GM12878 (cell line): ENCODE results near the gene DLG2. TPM values are rescaled to one million over a fixed set of nuclear protein-coding genes. Genes with fewer than 3 reads are reported as not detected.

Source experiments
- ATAC-seq: fragments of 200-7000 bp; cut with Tn5 transposase; 3 replicates; pipeline ENCODE4 v1.9.1; 2020; ENCODE audit warnings: mild to moderate bottlenecking, moderate library complexity
- BruUV-seq: library from RNA; stranded (reverse); fragments of 400-500 nt; replicated peaks from 2 replicates; lab custom pipeline; 2021; lab: Mats Ljungman, UMichigan
- CTCF ChIA-PET: fragments of 300-600 bp; sonication (Branson Sonifier 250); formaldehyde crosslinking; extraction: SDS; loops from one replicate; lab custom pipeline; 2021; ENCODE audit warnings: inconsistent platforms; lab: Yijun Ruan, JAX
- POLR2A ChIA-PET: fragments of 350-600 bp; formaldehyde crosslinking; extraction: SDS; loops from one replicate; lab custom pipeline; 2021; ENCODE audit warnings: inconsistent platforms; lab: Charles Lee
- RAD21 ChIA-PET: fragments of 300-600 bp; sonication (Branson Sonifier 250); formaldehyde crosslinking; loops from one replicate; lab custom pipeline; 2023; ENCODE audit warnings: antibody characterized with exemption; ENCODE audit not compliant: unreplicated experiment; lab: Charles Lee
- SMC1A ChIA-PET: fragments of 300-600 bp; sonication (Branson Sonifier 250); formaldehyde crosslinking; loops from one replicate; lab custom pipeline; 2023; ENCODE audit not compliant: unreplicated experiment, uncharacterized antibody; lab: Charles Lee
- DNase-seq: peaks from one replicate; pipeline ENCODE4 v3.0.0-alpha.2; 2011; ENCODE audit warnings: low read depth, low spot score
- FAIRE-seq: peaks from 3 replicates; lab custom pipeline; 2011; peaks lifted over from hg19 to GRCh38; lab: Jason Lieb, UNC
- H2AFZ ChIP-seq: 2 replicates; pipeline ENCODE4 v1.6.0; 2011; ENCODE audit warnings: low read depth, low read length, control low read depth; ENCODE audit not compliant: control insufficient read depth
- H3K27ac ChIP-seq: 2 replicates; pipeline ENCODE4 v1.5.1; 2011; ENCODE audit warnings: control low read depth; ENCODE audit not compliant: control insufficient read depth, insufficient read depth
- H3K27me3 ChIP-seq, 2 experiments: replicated peaks in 1 of 2; 2 replicates each; pipeline versions ENCODE4 v1.6.0 to v1.6.1; 2011; ENCODE audit warnings: low read length in 1 of 2; ENCODE audit not compliant: control insufficient read depth in 2 of 2, insufficient read depth in 2 of 2
- H3K36me3 ChIP-seq, 2 experiments: 2 replicates each; pipeline ENCODE4 v1.5.1; 2011; ENCODE audit warnings: low read length in 1 of 2; ENCODE audit not compliant: control insufficient read depth in 2 of 2, insufficient read depth in 2 of 2
- H3K4me1 ChIP-seq: 2 replicates; pipeline ENCODE4 v1.6.1; 2011; ENCODE audit warnings: mild to moderate bottlenecking, low read length, moderate library complexity, mixed read lengths; ENCODE audit not compliant: control insufficient read depth, insufficient read depth
- H3K4me2 ChIP-seq: 2 replicates; pipeline ENCODE4 v1.6.0; 2011; ENCODE audit warnings: control low read depth; ENCODE audit not compliant: control insufficient read depth, insufficient read depth
- H3K4me3 ChIP-seq: fragments of 200-600 bp; sonication (generic); 2 replicates; pipeline ENCODE4 v1.5.1; 2016
- H3K79me2 ChIP-seq: 2 replicates; pipeline ENCODE4 v1.6.0; 2011; ENCODE audit warnings: low read length; ENCODE audit not compliant: control insufficient read depth, insufficient read depth
- H3K9ac ChIP-seq: 2 replicates; pipeline ENCODE4 v1.8.0; 2011; ENCODE audit warnings: low read length, control low read depth, mixed read lengths; ENCODE audit not compliant: control insufficient read depth, insufficient read depth
- H3K9me3 ChIP-seq: replicated peaks from 3 replicates; pipeline ENCODE4 v1.5.1; 2011; ENCODE audit warnings: mild to moderate bottlenecking, low read length; ENCODE audit not compliant: control insufficient read depth, insufficient read depth
- H4K20me1 ChIP-seq: 2 replicates; pipeline ENCODE4 v1.6.0; 2011; ENCODE audit not compliant: control insufficient read depth, insufficient read depth
- BMI1 ChIP-seq: fragments of 450-650 bp; IDR thresholded peaks from 2 replicates; pipeline ENCODE4 v1.6.1; 2016; ENCODE audit warnings: mild to moderate bottlenecking, moderate library complexity, borderline replicate concordance
- CBX3 ChIP-seq: fragments of 200-600 bp; sonication (generic); IDR thresholded peaks from 2 replicates; pipeline ENCODE4 v1.6.1; 2016; ENCODE audit warnings: low read depth, borderline replicate concordance
- CHD2 ChIP-seq: IDR thresholded peaks from 2 replicates; pipeline ENCODE4 v1.6.1; 2011; ENCODE audit warnings: low read depth, low read length, improper control_type of control experiment, borderline replicate concordance
- E2F8 ChIP-seq: fragments of 450-650 bp; IDR thresholded peaks from 2 replicates; pipeline ENCODE4 v1.6.1; 2018; ENCODE audit warnings: mild to moderate bottlenecking, low read depth, moderate library complexity; ENCODE audit not compliant: partially characterized antibody
- EGR1 ChIP-seq, 2 experiments: IDR thresholded peaks; 1 replicate in 1 of 2; 2 replicates in 1 of 2; pipeline ENCODE4 v1.6.1; 2011 to 2012; ENCODE audit warnings: low read depth in 2 of 2, low read length in 2 of 2, borderline replicate concordance in 1 of 2, mild to moderate bottlenecking in 1 of 2, moderate library complexity in 1 of 2
- NBN ChIP-seq: fragments of 450-650 bp; IDR thresholded peaks from 2 replicates; pipeline ENCODE4 v1.6.1; 2016
- RAD21 ChIP-seq: IDR thresholded peaks from 2 replicates; pipeline ENCODE4 v1.6.1; 2011; ENCODE audit warnings: mild to moderate bottlenecking, low read depth, low read length, moderate library complexity; ENCODE audit not compliant: insufficient read depth
- SKIL ChIP-seq: fragments of 450-650 bp; IDR thresholded peaks from 2 replicates; pipeline ENCODE4 v1.6.1; 2017; ENCODE audit warnings: mild to moderate bottlenecking, low read depth, inconsistent platforms; ENCODE audit not compliant: poor library complexity, severe bottlenecking
- SPI1 ChIP-seq: IDR thresholded peaks from 2 replicates; pipeline ENCODE4 v1.6.1; 2011; ENCODE audit warnings: low read depth, mild to moderate bottlenecking, low read length, moderate library complexity, borderline replicate concordance; ENCODE audit not compliant: insufficient read depth
- SREBF2 ChIP-seq: IDR thresholded peaks from 2 replicates; pipeline ENCODE4 v1.6.1; 2012; ENCODE audit warnings: mild to moderate bottlenecking, low read length
- ZBTB33 ChIP-seq: fragments of 450-650 bp; IDR thresholded peaks from 2 replicates; pipeline ENCODE4 v1.6.1; 2017; ENCODE audit warnings: mild to moderate bottlenecking
- ZSCAN29 ChIP-seq: fragments of 450-650 bp; IDR thresholded peaks from 2 replicates; pipeline ENCODE4 v1.6.1; 2017; ENCODE audit warnings: mild to moderate bottlenecking, moderate library complexity
- WGBS: methylation state at CpG from one replicate; pipeline ENCODE4 v1.1.6; 2016; ENCODE audit warnings: low lambda C conversion rate; ENCODE audit not compliant: insufficient replicate concordance, insufficient coverage; ENCODE audit errors: missing lambda C conversion rate; 5-methylcytosine and 5-hydroxymethylcytosine counted together
- in situ Hi-C: fragments of 300-500 bp; cut with MboI; formaldehyde crosslinking; loops from 9 replicates; pipeline ENCODE4 v1.14.3; 2018; ENCODE audit warnings: mixed read lengths
- intact Hi-C: fragments of 100-400 bp; cut with micrococcal nuclease; formaldehyde crosslinking; loops from one replicate; pipeline ENCODE4 v1.14.2; 2022; ENCODE audit not compliant: unreplicated experiment
- polyA plus RNA-seq, 11 experiments: library from polyadenylated mRNA; depleted of rRNA in 4 of 11; unstranded in 6 of 11; stranded (reverse) in 5 of 11; fragments of >200 nt; fragmentation: Nextera tagmentation in 4 of 11; fragmentation: Illumina TruSeq in 1 of 11; extraction: Ambion mirVana in 4 of 11; extraction: Trizol in 1 of 11; gene quantifications; 1 replicate in 1 of 11; 2 replicates in 10 of 11; pipeline versions ENCODE4 v1.2.1 to v1.2.3, GENCODE V29; 2011 to 2016; ENCODE audit warnings: inconsistent platforms in 2 of 11, missing spikeins in 2 of 11, low read depth in 1 of 11
- total RNA-seq, 4 experiments: library from RNA; depleted of rRNA in 3 of 4; stranded (reverse); fragments of >200 nt in 3 of 4; fragmentation: Illumina TruSeq in 1 of 4; extraction: Trizol in 1 of 4; gene quantifications; 2 replicates each; pipeline versions ENCODE4 v1.2.1 to v1.2.3, GENCODE V29; 2013 to 2021
- TF ChIP-seq, protein P1 (sequence below): IDR thresholded peaks from 2 replicates; pipeline ENCODE4 v1.6.1; 2011; ENCODE audit warnings: borderline replicate concordance, low read depth, mild to moderate bottlenecking, moderate library complexity, mixed read lengths, low read length; ENCODE audit not compliant: insufficient read depth; ENCODE audit errors: extremely low read length
- TF ChIP-seq, protein P2 (sequence below): IDR thresholded peaks from 2 replicates; pipeline ENCODE4 v1.6.1; 2011; ENCODE audit warnings: borderline replicate concordance, low read depth, mild to moderate bottlenecking, moderate library complexity, low read length; ENCODE audit not compliant: insufficient read depth, poor library complexity, severe bottlenecking

Gene DLG2
- total and polyA plus RNA-seq, 10 of the 15 experiments (the other 5 are each of a cell fraction or from before 2014, with no cell fraction given) = 0.09 to 0.98 (median 0.35) TPM

DNA sequence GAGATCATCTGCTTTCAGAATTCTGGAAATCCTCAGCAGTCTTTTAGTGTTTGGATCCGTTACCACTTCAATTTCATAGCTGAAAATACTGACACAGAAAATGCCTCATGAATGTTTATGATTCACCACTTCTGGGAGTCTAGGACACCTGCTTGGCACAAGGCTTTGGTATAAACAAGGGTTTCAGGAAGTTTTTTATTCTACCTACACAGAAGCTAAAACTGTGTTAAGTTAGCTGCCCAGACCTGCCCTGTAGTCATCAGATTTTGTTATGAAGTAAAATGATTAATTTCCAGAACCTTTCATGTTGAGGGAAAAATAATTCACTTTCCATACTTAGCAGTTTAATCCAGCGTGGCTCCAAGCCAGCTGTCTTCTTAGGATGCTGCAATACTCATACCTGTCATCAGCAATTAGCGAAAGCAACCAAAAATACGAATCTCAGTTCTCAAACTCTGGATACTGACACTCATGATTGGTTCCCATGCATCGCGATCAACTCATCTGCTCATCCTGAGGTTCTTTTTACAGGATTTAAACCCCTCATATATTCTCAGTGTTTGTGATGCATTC is 1882.4 kb downstream of the DLG2 start:
- RAD21 ChIA-PET = no interaction called here
- intact Hi-C loops (no loop called here), in situ Hi-C loops (no loop called here)
- Histone ChIP-seq H4K20me1 (no peaks in the 10 kb centered on the region), H3K27me3 (no peaks in the 10 kb centered on the region), H3K4me1 (no peaks in the 10 kb centered on the region), H3K9me3 (no peaks in the 10 kb centered on the region), H2AFZ (no peak overlapping the region), H3K4me2 (no peak overlapping the region), H3K4me3 (no peak overlapping the region), H3K79me2 (no peaks in the 10 kb centered on the region), H3K27ac (no peak overlapping the region), H3K9ac (no peak overlapping the region), H3K36me3 (no peaks in the 10 kb centered on the region)
- WGBS = 54% methylated on average over 6 of the region's 6 CpGs
- BruUV-seq = no TSS peak
- no peak for DNase-seq
- no peak for FAIRE-seq
- POLR2A ChIA-PET = no interaction called here
- no peak for ATAC-seq
- CTCF ChIA-PET = no interaction called here
- SMC1A ChIA-PET = no interaction called here
- TF ChIP-seq NBN = no peak
- TF ChIP-seq RAD21 = no peak
- no peak for TF ChIP-seq SKIL
- no peak for TF ChIP-seq E2F8
- TF ChIP-seq SPI1 = no peak
- TF ChIP-seq CHD2 = no peak
- TF ChIP-seq SREBF2 = no peak
- TF ChIP-seq EGR1 (IDR thresholded peaks at IDR 0.05; ENCODE audit: borderline replicate concordance in 1 of 2, low read depth in 2 of 2, low read length in 2 of 2) = no peak
- TF ChIP-seq ZBTB33 = no peak
- no peak for TF ChIP-seq ZSCAN29
- no peak for TF ChIP-seq BMI1
- TF ChIP-seq, protein P1, sequence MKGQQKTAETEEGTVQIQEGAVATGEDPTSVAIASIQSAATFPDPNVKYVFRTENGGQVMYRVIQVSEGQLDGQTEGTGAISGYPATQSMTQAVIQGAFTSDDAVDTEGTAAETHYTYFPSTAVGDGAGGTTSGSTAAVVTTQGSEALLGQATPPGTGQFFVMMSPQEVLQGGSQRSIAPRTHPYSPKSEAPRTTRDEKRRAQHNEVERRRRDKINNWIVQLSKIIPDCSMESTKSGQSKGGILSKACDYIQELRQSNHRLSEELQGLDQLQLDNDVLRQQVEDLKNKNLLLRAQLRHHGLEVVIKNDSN = no peak
- no peak for TF ChIP-seq CBX3
- TF ChIP-seq, protein P2, sequence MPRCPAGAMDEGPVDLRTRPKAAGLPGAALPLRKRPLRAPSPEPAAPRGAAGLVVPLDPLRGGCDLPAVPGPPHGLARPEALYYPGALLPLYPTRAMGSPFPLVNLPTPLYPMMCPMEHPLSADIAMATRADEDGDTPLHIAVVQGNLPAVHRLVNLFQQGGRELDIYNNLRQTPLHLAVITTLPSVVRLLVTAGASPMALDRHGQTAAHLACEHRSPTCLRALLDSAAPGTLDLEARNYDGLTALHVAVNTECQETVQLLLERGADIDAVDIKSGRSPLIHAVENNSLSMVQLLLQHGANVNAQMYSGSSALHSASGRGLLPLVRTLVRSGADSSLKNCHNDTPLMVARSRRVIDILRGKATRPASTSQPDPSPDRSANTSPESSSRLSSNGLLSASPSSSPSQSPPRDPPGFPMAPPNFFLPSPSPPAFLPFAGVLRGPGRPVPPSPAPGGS = no peak
